Left cardiac atrium (tissue), 4 donors: ENCODE data around the gene MTHFD1L. TPM values are rescaled to one million over a fixed set of nuclear protein-coding genes. Genes with fewer than 3 reads are reported as not detected.
"Not testable (repeated sequence)": the region's sequence is repeated elsewhere in the genome, so short reads cannot be mapped to it uniquely, and the experiment has no call there.

Source experiments
- ATAC-seq, 2 donors: fragments of 200-7000 bp; cut with Tn5 transposase; one replicate each; pipeline ENCODE4 v1.9.1; 2020; ENCODE audit warnings: mild to moderate bottlenecking in 2 of 2, moderate library complexity in 2 of 2
- DNase-seq: peaks from one replicate; pipeline ENCODE4 v3.0.0-alpha.2; 2020
- intact Hi-C, 2 donors: fragments of 100-400 bp; cut with DNase I; formaldehyde crosslinking; loops; one replicate each; pipeline versions ENCODE4 v1.14.1 to v1.15.1; 2022 to 2023
- long read RNA-seq: library from polyadenylated mRNA; unstranded; transcript quantifications from one replicate; pipeline ENCODE4 v2.0.0, GENCODE V29; 2021
- total RNA-seq, 2 donors: library from RNA; stranded (reverse); fragmentation: NEBNext Ultra II Directional; extraction: Animal tissue kit (Norgen Biotek cat#: 25700); gene quantifications; one replicate each; pipeline ENCODE4 v1.2.1, GENCODE V29; 2021
- donor health status: DM: no; HTN: yes; CAD: no.
- donor health status: DM: no; HTN: yes; CAD: no; lungs with severe emphysema.
- donor health status: DM: yes; HTN: yes; CAD: no.
- donor health status: Dilated cardiomyopathy.

Gene MTHFD1L
- 10 to 100 TPM in 1 of 2 donors, 1 to 10 TPM in 1; 4.8 to 19.7 TPM for total RNA-seq
- long read RNA-seq, partial matches to known transcripts = 10 of 14 reads
- long read RNA-seq, other reads (novel, unspliced or antisense) = 4 of 14 reads

DNA sequence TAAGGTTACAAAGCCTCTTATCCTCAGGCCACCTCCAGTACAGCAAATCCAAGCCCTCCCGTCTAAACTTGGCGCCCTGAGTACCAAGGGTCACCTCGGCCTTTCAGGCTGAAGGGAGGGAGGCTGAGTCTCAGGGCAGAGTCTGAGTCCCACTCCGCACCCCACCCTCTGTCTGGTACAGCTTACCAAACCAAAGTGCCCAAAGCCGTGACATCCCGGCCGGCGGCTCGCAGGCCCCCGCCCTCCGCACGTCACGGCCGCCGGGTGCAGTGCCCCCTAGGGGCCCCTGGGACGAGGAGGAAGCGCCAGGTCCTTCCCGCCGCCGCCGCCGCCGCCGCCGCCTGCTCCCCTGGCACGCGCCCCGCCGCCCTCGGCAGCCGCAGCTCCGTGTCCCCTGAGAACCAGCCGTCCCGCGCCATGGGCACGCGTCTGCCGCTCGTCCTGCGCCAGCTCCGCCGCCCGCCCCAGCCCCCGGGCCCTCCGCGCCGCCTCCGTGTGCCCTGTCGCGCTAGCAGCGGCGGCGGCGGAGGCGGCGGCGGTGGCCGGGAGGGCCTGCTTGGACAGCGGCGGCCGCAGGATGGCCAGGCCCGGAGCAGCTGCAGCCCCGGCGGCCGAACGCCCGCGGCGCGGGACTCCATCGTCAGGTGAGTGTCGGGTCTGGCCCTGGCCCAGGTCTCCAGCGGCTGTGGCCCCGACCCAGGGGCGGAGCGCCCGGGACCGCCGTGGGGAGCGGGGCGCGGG, at the start of gene MTHFD1L:
MTHFD1L (plus strand) TSS at position 297 of the 741 bp plus-strand sequence; CDS start at position 418, 121 bp downstream.
- ATAC-seq (peak; percentile 67 to 68), DNase-seq (peak; percentile 86)
- intact Hi-C loops = no loop called here

- intact Hi-C loops = loop anchor here in 1 of 2 donors (10.0 kb wide), 1 partner anchor 732 kb away; no protein-coding TSS in a partner anchor
- not testable (repeated sequence) for ATAC-seq, DNase-seq
Observed at GRCh38 chr6:150816554-150816953, 48.9 kb upstream of the MTHFD1L start.

GRCh38 chr6:150822932-150823331, 42.6 kb upstream of the MTHFD1L start:
- intact Hi-C loops = no loop called here
- DNase-seq = no peak
- ATAC-seq = no peak

DNA sequence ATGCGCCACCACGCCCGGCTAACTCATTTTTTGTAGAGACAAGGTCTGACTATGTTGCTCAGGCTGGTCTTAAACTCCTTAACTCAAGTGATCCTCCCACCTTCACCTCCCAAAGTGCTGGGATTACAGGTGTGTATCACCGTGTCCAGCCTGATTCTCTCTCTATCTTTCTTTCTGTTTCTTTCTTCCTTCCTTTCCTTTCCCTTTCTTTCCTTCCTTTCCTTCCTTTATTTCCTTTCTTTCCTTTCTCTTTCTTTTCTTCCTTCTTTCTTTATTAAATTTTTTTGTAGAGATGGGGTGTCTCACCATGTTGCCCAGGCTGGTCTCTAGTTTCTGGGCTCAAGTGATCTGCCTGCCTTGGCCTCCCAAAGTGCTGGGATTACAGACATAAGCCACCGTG, 38.7 kb upstream of the MTHFD1L start:
- DNase-seq (no peak), ATAC-seq (no peak)
- intact Hi-C loops = no loop called here

GRCh38 chr6:150828107-150828506, 37.4 kb upstream of the MTHFD1L start:
- DNase-seq, ATAC-seq, intact Hi-C loops: not testable (repeated sequence)

- peak in 1 of 2 donors; percentile 33 for ATAC-seq
- DNase-seq = no peak
- intact Hi-C loops = no loop called here
Observed at GRCh38 chr6:150830439-150831165, 34.9 kb upstream of the MTHFD1L start.

- ATAC-seq (no peak), DNase-seq (no peak)
- intact Hi-C loops = no loop called here
Observed at GRCh38 chr6:150831577-150831976, 33.9 kb upstream of the MTHFD1L start.

- DNase-seq (no peak), ATAC-seq (no peak)
- intact Hi-C loops = no loop called here
Observed at GRCh38 chr6:150835620-150836019, 29.9 kb upstream of the MTHFD1L start.

- DNase-seq = no peak
- intact Hi-C loops = no loop called here
- ATAC-seq = no peak
Observed at GRCh38 chr6:150840185-150840584, 25.3 kb upstream of the MTHFD1L start.

- ATAC-seq = no peak
- DNase-seq = no peak
Observed at GRCh38 chr6:150841189-150841588, 24.3 kb upstream of the MTHFD1L start.

DNA sequence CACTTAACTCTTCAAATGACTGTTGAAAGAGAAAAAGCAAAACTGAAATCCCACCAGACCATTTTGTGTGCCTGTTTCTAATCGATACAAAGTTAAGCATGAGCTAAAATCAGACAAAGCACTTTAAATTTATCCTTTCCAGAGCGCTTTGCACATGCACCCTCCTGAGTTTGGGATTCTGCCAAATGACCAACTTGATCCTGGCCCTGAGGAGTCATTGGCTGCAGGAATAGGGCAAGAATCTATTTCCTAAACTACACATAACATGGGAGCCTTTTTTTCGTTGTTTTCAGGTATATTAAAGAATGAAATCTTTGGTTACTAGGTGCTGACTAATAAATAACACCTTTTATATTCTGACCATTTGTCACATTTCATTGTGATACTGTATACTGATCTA, 23.8 kb upstream of the MTHFD1L start:
- ATAC-seq (no peak), DNase-seq (no peak)
- intact Hi-C loops = no loop called here

More at GRCh38 chr6:150841189-150841588, 24.3 kb upstream of the MTHFD1L start:
- intact Hi-C loops = no loop called here

DNA sequence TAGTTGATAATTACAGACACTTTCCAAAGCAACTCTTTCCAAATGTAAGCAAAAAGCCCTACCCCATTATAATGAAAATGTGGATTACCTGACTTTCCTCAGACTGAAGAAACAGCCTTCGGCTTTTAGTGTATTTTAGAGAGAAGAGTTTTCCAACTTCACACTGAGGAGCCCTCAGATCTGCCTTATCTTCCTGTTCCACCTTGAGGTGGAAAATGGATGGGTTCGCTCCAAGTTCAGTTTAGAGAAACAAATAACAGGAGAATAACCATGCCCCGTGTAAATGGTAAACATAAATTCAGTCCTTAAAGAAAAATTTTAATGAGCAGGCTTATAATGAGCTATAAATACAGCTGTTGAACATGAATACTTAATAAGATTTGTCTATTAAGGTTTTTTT, 21.1 kb upstream of the MTHFD1L start:
- no peak for ATAC-seq
- intact Hi-C loops = no loop called here
- no peak for DNase-seq

DNA sequence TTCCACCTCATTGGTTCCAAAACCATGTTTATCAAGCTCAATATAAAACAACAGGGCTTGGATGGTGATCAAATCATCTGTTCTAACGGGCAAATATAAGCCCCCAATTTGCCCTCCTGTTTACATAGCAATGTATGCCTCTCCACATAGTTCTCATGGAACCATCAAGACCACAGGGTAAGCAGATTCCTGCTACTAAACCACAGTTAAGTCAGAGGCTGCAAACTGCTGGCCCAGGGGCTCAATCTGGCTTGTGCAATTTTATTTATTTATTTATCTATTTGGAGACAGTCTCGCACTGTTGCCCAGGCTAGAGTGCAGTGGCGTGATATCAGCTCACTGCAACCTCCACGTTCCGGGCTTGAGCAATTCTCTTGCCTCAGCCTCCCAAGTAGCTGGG, 18.9 kb upstream of the MTHFD1L start:
- no peak for DNase-seq
- intact Hi-C loops = no loop called here
- ATAC-seq = no peak

DNA sequence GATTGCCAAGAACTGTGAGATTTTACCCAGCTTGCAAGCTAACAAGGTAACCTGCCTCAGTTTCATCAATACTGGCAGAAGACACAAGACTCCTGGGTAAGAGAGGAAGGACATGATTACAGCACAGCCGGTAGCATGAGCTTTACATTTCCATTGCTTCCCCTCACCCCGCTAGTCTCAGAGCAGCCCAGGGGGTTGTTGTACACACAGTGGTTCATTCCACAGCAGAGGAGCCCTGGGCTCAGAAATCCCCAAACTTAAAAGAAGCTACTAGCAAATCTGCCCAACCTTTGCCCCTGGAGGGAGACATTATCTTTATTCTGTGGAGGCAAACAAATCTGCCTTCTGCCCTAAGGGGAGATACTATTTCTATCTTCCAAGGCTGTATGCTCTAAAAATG, 17.1 kb upstream of the MTHFD1L start:
- DNase-seq = no peak
- intact Hi-C loops = no loop called here
- ATAC-seq = no peak

DNA sequence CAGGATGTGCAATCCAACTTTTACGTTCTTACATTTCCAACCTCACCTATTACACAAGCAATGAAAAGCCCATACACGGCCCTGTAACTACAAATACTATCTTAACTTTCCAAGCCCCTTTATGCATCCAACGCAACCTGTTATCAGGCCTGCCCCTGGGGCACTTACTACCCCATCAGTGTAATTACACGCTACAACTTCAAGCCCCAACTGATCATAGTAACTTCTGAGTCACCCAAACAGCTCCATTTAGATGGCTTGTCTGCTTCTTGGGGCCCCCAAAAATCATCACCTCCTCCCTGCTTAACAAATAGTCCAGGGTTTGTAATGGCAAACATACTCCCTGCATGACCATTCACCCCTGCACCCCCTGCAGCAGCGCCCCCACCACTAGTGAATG, 11.1 kb upstream of the MTHFD1L start:
- intact Hi-C loops, ATAC-seq: not testable (repeated sequence)

GRCh38 chr6:150855171-150855570, 10.3 kb upstream of the MTHFD1L start:
- ATAC-seq, intact Hi-C loops, DNase-seq: not testable (repeated sequence)

More for the DNA sequence above, 11.1 kb upstream of the MTHFD1L start:
- not testable (repeated sequence) for DNase-seq

DNA sequence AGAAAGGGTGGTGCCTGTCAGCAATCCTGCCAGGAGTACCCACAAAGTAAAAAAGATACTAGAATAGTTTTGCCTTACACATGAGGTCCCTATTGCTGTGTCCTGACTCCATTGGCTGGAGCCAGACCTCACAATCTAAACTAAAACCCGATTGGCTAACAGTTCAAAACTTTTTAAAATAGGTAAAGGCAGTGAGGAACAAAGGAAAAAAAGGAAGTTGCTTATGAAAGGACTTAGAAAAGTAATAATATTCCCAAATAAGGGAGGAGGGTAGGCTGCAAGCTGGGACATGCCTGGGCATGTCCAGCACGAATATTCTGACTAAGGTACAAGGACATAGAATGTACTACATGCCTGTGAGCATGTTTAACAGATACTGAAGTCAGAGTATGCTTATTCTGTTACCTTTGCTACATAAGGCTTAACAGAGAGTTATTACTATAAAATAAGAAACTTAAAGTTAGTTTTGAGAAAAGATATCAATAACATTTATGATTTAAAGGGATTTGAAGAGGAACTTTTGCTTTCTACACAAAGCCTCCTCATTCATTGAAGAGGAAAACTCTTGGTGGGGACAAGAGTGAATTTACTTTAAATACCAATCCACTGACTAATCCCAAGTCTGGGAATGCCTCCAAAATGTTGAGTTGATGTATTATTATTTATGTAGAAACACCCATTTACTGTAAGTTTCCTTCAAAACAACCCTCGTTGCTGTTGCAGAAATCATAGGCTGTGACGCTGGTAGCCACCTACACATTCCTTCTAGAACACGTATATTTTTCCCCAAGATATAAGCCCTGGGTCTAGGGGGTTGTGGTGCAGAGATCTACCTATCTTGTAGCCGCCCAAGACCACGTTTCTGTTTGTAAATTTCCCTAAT, 8.2 kb upstream of the MTHFD1L start:
- ATAC-seq (peak; percentile 63 to 96), DNase-seq (no peak)
- intact Hi-C loops = no loop called here

- peak in 1 of 2 donors; percentile 20 for ATAC-seq
- DNase-seq = no peak
- intact Hi-C loops = no loop called here
Observed at GRCh38 chr6:150857945-150858308, 7.6 kb upstream of the MTHFD1L start.

DNA sequence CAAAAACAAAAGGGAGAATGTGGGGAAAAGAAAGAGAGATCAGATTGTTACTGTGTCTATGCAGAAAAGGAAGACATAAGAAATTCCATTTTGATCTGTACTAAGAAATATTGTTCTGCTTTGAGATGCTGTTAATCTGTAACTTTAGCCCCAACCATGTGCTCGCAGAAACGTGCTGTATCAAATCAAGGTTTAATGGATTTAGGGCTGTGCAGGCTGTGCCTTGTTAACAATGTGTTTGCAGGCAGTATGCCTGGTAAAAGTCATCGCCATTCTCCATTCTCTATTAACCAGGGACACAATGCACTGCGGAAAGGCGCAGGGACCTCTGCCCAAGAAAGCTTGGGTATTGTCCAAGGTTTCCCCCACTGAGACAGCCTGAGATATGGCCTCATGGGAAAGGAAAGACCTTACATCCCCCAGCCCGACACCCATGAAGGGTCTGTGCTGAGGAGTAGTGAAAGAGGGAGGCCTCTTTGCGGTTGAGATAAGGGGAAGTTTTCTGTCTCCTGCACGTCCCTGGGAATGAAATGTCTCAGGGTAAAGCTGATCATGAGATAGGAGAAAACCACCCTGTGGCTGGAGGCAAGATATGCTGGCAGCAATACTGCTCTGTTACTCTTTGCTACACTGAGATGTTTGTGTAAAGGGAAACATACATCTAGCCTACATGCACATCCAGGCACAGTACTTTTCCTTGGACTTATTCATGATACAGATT, 3.9 kb upstream of the MTHFD1L start:
- ATAC-seq, DNase-seq, intact Hi-C loops: not testable (repeated sequence)
